Urinary bladder (tissue), 4 donors: Measurements from ENCODE around the gene SFTPD. TPM values are rescaled to one million over a fixed set of nuclear protein-coding genes. Genes with fewer than 3 reads are reported as not detected.

Source experiments
- DNase-seq: peaks from one replicate; pipeline ENCODE4 v3.0.0-alpha.2; 2015; ENCODE audit errors: extremely low spot score
- H3K27ac ChIP-seq: one replicate; pipeline ENCODE4 v1.5.1; 2013; ENCODE audit warnings: low read depth, mild to moderate bottlenecking, moderate library complexity
- H3K36me3 ChIP-seq: one replicate; pipeline ENCODE4 v1.6.1; 2013; ENCODE audit warnings: mild to moderate bottlenecking, moderate library complexity; ENCODE audit not compliant: insufficient read depth
- H3K4me1 ChIP-seq: one replicate; pipeline ENCODE4 v1.6.1; 2013; ENCODE audit warnings: mild to moderate bottlenecking, moderate library complexity; ENCODE audit not compliant: insufficient read depth
- H3K4me3 ChIP-seq: one replicate; pipeline ENCODE4 v1.5.1; 2013; ENCODE audit warnings: low read depth, low read length
- WGBS: extraction: QIAGEN DNeasy Blood & Tissue Kit; methylation state at CpG from one replicate; pipeline ENCODE4 v1.1.7; 2013; 5-methylcytosine and 5-hydroxymethylcytosine counted together
- polyA plus RNA-seq: library from polyadenylated mRNA; stranded (reverse); fragments of 200-250 nt; gene quantifications from one replicate; pipeline ENCODE4 v1.2.3, GENCODE V29; 2013
- total RNA-seq: library from RNA; depleted of rRNA; stranded (reverse); fragments of >200 nt; gene quantifications from one replicate; pipeline ENCODE4 v1.2.3, GENCODE V29; 2014
- donor health status: healthy with polysubstance abuse.
- donor health status: healthy.

SFTPD gene
- total and polyA plus RNA-seq, 2 donors, result 0.47 TPM; not detected in 1

DNA sequence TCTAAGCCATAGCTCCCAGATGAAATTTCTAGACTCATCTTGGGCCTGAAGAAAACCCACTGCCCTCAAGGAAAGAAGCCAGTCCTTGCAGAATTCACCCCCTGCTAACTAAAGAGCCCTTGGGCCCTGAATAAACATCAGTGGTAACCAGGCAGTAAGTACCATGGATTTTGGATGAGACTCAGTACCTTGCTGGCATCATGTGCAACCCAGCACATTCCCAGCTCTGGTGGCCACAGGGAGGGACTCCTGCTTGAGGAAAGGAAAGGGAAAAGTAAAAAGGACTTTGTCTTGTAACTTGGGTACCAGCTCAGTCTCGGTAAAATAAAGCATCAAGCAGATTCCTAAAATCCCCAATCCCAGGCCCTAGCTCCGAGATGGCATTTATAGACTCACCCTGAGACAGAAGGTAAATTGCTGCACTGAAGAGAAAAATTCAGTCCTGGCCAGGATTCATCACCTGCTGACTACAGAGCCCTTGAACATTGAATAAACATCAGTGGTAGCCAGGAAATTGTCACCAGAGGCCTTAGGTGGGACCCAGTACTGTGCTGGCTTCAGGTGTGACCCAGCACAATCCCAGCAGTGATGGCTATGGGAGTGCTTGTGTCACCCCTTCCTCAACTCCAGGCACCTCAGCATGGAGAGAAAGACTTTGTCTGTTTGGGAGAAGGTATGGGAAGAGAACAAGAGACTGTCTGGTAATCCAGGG lies 31.2 kb upstream of the SFTPD start:
- Histone ChIP-seq H3K4me1 (no peaks in the 10 kb centered on the region), H3K4me3 (no peak overlapping the region), H3K27ac (no peak overlapping the region), H3K36me3 (no peaks in the 10 kb centered on the region)
- no peak for DNase-seq
- WGBS, result 86% methylated on average over 2 of the region's 2 CpGs

DNA sequence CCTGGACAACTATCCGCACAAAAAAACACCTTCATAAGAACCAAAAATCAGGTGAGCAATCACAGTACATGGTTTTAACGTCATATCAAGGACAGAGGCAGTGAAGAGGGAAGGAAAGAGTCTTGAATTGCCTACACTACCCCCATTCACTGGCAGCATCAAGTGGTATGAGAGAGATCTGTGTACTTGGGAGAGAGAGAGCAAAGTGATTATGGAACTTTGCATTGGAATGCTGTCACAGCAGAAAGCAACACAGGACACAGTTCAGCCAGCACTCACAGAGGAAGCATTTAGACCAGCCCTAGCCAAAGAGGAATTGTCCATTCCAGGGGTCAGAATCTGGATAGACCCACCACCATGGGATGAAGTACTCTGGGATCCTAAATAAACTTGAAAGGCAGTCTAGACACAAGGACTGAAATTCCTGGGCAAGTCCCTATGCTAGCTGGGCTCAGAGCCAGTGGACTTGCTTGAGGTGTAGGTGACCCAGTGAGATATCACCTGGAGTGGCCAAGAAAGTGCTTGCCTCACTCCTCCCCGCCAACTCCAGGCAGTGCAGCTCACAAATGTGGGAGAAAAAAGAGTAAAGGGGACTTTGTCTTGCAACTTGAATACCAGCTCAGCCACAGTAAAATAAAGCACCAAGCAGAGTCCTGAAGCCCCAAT lies 30.5 kb upstream of the SFTPD start:
- Histone ChIP-seq H3K27ac (no peak overlapping the region), H3K4me3 (no peak overlapping the region), H3K4me1 (no peaks in the 10 kb centered on the region), H3K36me3 (no peaks in the 10 kb centered on the region)
- DNase-seq, result no peak
- 72% methylated on average over 3 of the region's 3 CpGs for WGBS

DNA sequence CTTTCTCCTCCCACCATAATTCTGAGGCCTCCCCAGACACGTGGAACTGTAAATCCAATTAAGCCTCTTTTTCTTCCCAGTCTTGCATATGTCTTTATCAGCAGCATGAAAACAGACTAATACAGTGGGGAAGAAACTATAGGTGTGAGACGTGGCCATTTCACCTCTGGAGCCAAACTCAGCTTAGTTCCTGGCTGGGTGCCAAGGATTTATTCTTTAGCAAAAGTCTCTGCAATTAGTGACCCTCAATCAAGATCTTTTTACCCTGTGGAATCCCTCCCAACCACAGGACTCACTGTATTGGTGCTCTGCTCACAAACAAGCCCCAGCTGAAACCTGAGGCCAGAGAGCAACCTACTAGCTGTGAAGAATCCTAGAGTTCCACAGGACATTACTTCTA lies 28.1 kb upstream of the SFTPD start:
- Histone ChIP-seq H3K36me3 (no peaks in the 10 kb centered on the region), H3K27ac (no peak overlapping the region), H3K4me1 (no peaks in the 10 kb centered on the region), H3K4me3 (no peak overlapping the region)
- 72% methylated on average over 2 of the region's 2 CpGs for WGBS
- DNase-seq, result no peak

GRCh38 chr10:79970062-79970461 lies 21.2 kb upstream of the SFTPD start:
- Histone ChIP-seq H3K4me1 (no peaks in the 10 kb centered on the region), H3K27ac (no peak overlapping the region), H3K36me3 (no peaks in the 10 kb centered on the region), H3K4me3 (no peak overlapping the region)
- DNase-seq, result no peak

DNA sequence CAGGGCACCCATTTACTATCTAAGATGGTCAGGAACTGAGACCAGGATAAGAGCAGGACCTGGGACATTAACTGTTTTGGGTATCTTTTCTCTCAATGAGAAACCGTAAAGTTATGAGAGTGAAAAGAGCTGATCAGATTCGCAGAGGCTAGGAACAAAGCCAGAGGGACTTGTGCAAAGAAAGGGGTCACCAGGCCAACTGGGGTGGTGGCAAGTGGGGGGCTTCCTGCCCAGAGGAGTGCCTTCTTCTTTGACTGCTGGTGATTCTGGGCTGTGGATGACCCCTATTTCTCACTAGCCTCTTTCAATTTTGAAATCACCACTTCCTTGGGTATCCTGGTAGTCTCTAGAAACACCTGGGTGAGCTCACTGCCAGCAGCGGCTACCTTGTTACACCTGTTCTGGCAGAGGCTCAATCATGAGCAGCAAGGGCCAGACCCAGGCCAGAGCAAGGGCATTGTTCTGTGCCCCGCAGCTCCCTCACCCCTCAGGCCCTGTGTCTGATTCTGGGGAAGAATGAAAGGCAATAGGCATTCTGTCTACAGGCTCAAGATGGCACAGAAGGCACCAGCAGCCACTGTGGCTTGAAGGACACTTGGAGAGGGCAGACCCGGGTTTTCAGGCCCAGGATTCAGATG lies 999 bp downstream of the SFTPD start:
- no peaks in the 10 kb centered on the region for H3K36me3 ChIP-seq
- DNase-seq, result no peak
- no peak overlapping the region for H3K27ac ChIP-seq
- WGBS, result 78% methylated on average over 5 of the region's 5 CpGs
- no peaks in the 10 kb centered on the region for H3K4me1 ChIP-seq
- no peak overlapping the region for H3K4me3 ChIP-seq

GRCh38 chr10:79947083-79947415 lies 1.9 kb downstream of the SFTPD start:
- Histone ChIP-seq H3K4me3 (no peak overlapping the region), H3K27ac (no peak overlapping the region), H3K4me1 (no peaks in the 10 kb centered on the region), H3K36me3 (no peaks in the 10 kb centered on the region)
- WGBS, result 52% methylated on average over 2 of the region's 2 CpGs
- no peak for DNase-seq

DNA sequence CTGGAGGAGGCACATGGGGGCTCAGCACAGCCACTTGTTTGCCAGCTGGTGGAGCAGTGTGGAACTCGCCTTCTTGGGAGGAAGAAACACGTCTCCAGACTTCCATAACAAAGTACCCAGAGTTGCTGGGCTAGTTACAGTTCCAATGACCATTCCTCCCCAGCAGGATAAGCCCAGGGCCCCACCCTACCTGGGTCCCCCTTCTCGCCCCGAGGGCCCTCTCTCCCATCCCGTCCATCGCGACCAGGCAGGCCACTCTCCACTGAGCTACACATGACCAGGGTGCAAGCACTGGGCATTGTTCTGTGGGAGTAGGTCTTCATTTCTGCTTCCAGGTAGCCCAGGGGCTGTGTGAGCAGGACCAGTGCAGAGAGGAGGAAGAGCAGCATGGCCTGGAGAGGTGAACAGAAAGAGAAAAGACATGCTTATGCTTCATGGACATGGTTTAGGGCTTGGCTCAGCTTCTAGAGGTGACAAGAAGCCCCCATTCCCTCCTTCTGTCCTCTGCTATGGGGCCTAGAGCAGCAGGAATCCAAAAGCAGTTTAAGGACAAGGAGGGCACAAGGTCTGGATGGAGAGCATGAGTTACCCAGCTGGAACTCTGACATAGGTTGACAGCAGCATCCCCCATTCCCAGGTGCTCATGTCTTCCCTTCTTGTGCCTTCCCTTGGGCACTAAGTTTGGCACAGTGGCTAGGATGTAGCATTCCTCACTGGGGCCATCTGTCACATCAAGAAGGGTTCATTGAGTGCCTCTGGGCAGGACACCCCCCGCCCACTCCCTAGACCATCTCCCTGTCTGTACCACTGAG lies 2.4 kb downstream of the SFTPD start:
- Histone ChIP-seq H3K4me1 (no peaks in the 10 kb centered on the region), H3K27ac (no peak overlapping the region), H3K36me3 (no peaks in the 10 kb centered on the region), H3K4me3 (no peak overlapping the region)
- no peak for DNase-seq
- WGBS, result 84% methylated on average over 8 of the region's 8 CpGs

DNA sequence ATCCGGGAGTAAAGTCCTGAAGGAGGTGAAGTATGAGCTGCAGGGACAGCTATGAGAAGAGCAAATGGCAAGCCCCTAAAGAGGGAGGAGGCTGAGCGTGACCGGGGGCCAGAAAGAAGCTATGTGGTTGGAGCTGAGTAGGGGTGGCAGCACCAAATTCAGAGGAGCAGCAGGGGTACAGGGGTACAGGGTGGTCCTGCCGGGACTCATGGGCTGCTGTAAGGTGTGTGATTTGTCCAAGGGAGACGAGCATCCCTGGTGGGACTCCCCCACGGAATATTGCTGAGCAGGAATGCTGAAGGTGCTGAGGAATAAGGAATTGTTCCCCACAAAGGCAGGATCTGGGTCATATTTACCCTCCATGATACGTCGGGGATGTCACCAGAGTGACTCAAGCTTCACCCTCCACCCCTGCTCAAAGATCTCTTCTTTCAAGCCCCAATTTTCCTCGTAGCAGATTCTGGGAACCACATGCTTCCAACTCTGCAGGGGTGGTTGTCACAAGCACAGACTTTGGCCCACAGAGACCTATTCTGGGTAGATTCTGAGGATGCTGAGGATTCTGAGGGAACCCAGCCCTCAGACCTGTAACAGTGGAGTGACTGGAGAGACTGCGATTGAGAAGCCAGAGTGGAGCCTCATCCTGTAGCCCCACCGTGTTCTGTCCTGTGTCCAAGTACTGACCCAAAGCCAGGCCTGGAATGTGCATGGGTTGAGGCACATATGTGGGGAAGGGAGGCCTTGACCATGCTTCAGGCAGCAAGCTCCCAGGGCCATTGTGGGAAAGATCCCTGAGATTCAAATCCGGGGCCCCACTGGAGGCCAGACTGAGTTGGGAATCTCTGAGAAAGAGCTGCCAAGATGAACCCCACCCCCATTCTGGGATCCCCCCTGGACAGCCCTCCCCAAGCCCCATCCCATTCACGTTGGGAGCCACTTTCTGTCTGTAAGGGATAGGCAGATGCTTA lies 4.2 kb downstream of the SFTPD start:
- WGBS, result 75% methylated on average over 13 of the region's 13 CpGs
- H3K36me3 ChIP-seq, result no peaks in the 10 kb centered on the region
- H3K27ac ChIP-seq, result no peak overlapping the region
- no peak for DNase-seq
- H3K4me3 ChIP-seq, result no peak overlapping the region
- no peaks in the 10 kb centered on the region for H3K4me1 ChIP-seq

GRCh38 chr10:79943871-79944270 lies 5.0 kb downstream of the SFTPD start:
- DNase-seq, result no peak
- 98% methylated on average over 2 of the region's 2 CpGs for WGBS
- no peaks in the 10 kb centered on the region for H3K36me3 ChIP-seq
- no peak overlapping the region for H3K4me3 ChIP-seq
- no peaks in the 10 kb centered on the region for H3K4me1 ChIP-seq
- H3K27ac ChIP-seq, result no peak overlapping the region

GRCh38 chr10:79942261-79943185 lies 6.4 kb downstream of the SFTPD start:
- Histone ChIP-seq H3K36me3 (no peaks in the 10 kb centered on the region), H3K27ac (no peak overlapping the region), H3K4me1 (no peaks in the 10 kb centered on the region), H3K4me3 (no peak overlapping the region)
- 94% methylated on average over 8 of the region's 8 CpGs for WGBS
- DNase-seq, result no peak

DNA sequence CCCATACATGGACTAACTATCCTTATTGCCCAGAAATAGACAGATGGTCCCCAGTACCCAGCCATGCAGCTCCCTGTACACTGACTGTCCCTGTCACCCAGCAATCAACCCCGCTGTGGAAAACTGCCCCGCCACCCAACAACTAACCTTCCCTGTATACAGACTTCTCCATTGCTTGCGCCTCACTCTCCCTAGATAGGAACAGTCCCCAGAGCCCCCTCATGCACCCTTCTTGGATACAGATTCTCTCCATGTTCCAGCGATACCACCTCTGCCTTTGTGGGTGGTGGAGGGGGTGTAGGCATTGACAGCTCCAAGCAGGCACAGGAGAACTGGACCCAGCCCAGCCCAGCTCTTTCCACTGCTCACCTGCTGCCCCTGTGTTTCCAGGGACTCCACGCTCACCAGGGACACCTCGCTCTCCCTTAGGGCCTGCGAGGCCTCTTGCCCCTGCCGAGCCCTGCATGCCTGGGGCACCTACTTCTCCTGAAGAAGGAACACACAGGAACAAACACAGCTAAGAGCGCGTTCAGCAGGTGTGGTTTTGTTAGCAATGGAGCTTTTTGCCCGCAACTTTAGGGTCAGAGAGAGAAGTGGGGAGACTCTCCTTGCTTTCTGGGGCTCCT lies 7.2 kb downstream of the SFTPD start:
- no peak overlapping the region for H3K4me3 ChIP-seq
- H3K4me1 ChIP-seq, result no peaks in the 10 kb centered on the region
- WGBS, result 92% methylated on average over 11 of the region's 11 CpGs
- H3K36me3 ChIP-seq, result no peaks in the 10 kb centered on the region
- no peak for DNase-seq
- no peak overlapping the region for H3K27ac ChIP-seq

GRCh38 chr10:79941146-79941545 lies 7.8 kb downstream of the SFTPD start:
- DNase-seq, result no peak
- Histone ChIP-seq H3K4me3 (no peak overlapping the region), H3K27ac (no peak overlapping the region), H3K4me1 (no peaks in the 10 kb centered on the region), H3K36me3 (no peaks in the 10 kb centered on the region)
- WGBS, result 88% methylated on average over 4 of the region's 4 CpGs
